ENCODE results near the gene HOXA5.

- TF ChIP-seq POLR2A (IDR thresholded peaks at IDR 0.05; ENCODE audit: low read depth) (no peak), CTCF (IDR thresholded peaks at IDR 0.05) (no peak), POLR2AphosphoS5 (IDR thresholded peaks at IDR 0.05) (no peak), EP300 (IDR thresholded peaks at IDR 0.05) (no peak)
Observed at GRCh38 chr7:27189997-27190748, 46.7 kb upstream of the HOXA5 start.

Data from esophagus muscularis mucosa (tissue), 4 donors.